ENCODE results near the gene LIPA.

- TF ChIP-seq CTCF (IDR thresholded peaks at IDR 0.05) (no peak), NFYB (CRISPR knock-in tag; conservative IDR thresholded peaks at IDR 0.05; ENCODE audit: low read depth) (no peak), IRF2 (CRISPR knock-in tag; IDR thresholded peaks at IDR 0.05; ENCODE audit: borderline replicate concordance, low read depth) (no peak), SMAD3 (CRISPR knock-in tag; IDR thresholded peaks at IDR 0.05; ENCODE audit: borderline replicate concordance) (no peak), TP53 (CRISPR knock-in tag; IDR thresholded peaks at IDR 0.05) (no peak), ELF4 (CRISPR knock-in tag; IDR thresholded peaks at IDR 0.05; ENCODE audit: low read depth) (no peak), KAT7 (CRISPR knock-in tag; IDR thresholded peaks at IDR 0.05; ENCODE audit: borderline replicate concordance) (no peak), GTF2I (CRISPR knock-in tag; conservative IDR thresholded peaks at IDR 0.05) (no peak), ESRRA (CRISPR knock-in tag; IDR thresholded peaks at IDR 0.05; ENCODE audit: borderline replicate concordance) (no peak), RELA (CRISPR knock-in tag; IDR thresholded peaks at IDR 0.05; ENCODE audit: borderline replicate concordance) (no peak), SOX15 (CRISPR knock-in tag; IDR thresholded peaks at IDR 0.05) (no peak), PREB (CRISPR knock-in tag; IDR thresholded peaks at IDR 0.05; ENCODE audit: borderline replicate concordance) (no peak), ATF6 (CRISPR knock-in tag; IDR thresholded peaks at IDR 0.05) (no peak)
- TF ChIP-seq, protein P1, sequence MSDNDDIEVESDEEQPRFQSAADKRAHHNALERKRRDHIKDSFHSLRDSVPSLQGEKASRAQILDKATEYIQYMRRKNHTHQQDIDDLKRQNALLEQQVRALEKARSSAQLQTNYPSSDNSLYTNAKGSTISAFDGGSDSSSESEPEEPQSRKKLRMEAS (CRISPR knock-in tag; IDR thresholded peaks at IDR 0.05): no peak
Observed at GRCh38 chr10:89185658-89186057, 65.9 kb downstream of the LIPA start.
